ENCODE results near the gene PRM1.

Gene PRM1

GRCh38 chr16:11236461-11237254 is 44.5 kb downstream of the PRM1 start:
- DNase-seq (ENCODE audit: low read depth in 2 of 2), result no peak

GRCh38 chr16:11235703-11235991 is 45.5 kb downstream of the PRM1 start:
- no peak for DNase-seq (ENCODE audit: low read depth in 2 of 2)

GRCh38 chr16:11234884-11235702 is 46.0 kb downstream of the PRM1 start:
- DNase-seq (ENCODE audit: low read depth in 2 of 2), result no peak

- peak; percentile 58 to 71 for DNase-seq (ENCODE audit: low read depth in 2 of 2)
Observed at GRCh38 chr16:11233727-11234376, 47.3 kb downstream of the PRM1 start.

GRCh38 chr16:11232852-11233726 is 48.0 kb downstream of the PRM1 start:
- DNase-seq (ENCODE audit: low read depth in 2 of 2), result peak; percentile 82 to 86

GRCh38 chr16:11232302-11232851 is 48.8 kb downstream of the PRM1 start:
- DNase-seq (ENCODE audit: low read depth in 2 of 2), result no peak

- DNase-seq (ENCODE audit: low read depth in 2 of 2), result no peak
Observed at GRCh38 chr16:11231367-11231970, 49.7 kb downstream of the PRM1 start.
